GM18526 (cell line): ENCODE measurements around the gene SARM1.
A peak's percentile ranks its signal among the peaks of the same experiment; 100 is the strongest.

ENCODE experiments used
- POLR2A ChIP-seq: IDR thresholded peaks from 3 replicates; pipeline ENCODE4 v1.6.1; 2011; ENCODE audit not compliant: insufficient read length; ENCODE audit errors: extremely low read depth

The SARM1 gene

DNA sequence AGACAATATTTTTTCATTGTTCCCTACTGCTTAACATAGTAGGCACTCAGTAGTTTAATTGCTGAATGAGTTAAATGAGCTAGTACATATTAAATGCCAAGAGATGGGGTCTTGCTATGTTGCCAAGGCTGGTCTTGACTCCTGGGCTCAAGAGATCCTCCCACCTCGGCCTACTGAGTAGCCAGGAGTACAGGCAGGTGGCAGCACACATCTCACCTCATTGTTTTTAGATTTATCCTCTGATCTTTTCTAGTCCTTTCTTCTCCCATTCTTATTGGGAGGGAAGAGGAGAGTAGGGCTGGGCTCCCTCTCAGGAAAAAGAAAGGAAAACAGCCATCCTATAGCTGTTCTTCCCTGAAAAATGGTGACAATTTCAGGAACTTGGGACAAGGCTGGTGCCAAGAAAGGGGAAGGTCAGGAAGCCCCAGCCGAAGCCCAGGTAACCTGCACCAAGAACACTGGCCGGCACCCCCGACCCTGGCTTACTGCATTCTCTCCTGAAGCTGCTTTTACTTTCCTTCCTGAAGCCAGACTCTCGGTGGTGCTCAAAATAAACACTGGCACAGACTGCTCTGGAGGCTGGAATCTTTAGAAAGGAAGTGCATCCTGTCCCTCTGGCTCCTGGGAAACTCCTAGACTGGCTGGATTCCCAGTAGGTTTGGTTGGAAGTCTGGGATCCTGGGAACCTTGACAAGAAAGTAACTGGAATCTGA, 33.3 kb upstream of the SARM1 start:
- TF ChIP-seq POLR2A: no peak

DNA sequence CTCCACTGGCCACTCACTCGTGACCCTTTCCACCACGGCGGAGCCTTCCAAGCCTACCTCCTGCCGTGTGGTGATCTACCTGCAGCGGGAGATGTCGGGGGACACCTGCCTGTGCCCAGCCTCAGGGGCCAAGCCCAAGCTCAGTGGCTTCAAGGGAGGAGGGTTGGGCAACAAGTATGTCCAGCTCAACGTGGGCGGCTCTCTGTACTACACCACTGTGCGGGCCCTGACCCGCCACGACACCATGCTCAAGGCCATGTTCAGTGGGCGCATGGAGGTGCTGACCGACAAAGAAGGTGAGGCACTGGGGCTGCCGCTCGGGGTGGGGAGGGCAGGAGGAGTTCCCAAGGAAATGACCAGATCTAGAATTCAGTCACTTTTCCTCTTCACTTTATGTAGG, 32.1 kb upstream of the SARM1 start:
- TF ChIP-seq POLR2A: no peak

DNA sequence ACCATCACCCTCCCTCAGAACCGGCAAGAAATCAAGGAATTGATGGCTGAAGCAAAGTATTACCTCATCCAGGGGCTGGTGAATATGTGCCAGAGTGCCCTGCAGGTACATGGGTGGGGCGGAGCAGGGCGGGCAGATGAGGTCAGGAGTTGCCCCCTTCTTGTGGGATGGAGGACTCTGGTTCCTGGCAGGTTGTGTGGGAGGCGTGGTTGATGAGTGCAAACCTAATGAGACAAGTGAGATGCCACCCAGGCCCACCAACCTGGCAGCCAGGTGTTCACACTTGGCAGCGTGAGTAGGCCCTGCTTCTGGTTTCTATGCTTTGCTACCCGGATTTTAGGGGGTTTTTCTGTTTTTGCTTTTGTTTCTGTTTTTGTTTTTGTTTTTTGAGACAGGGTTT, 31.1 kb upstream of the SARM1 start:
- no peak for TF ChIP-seq POLR2A

DNA sequence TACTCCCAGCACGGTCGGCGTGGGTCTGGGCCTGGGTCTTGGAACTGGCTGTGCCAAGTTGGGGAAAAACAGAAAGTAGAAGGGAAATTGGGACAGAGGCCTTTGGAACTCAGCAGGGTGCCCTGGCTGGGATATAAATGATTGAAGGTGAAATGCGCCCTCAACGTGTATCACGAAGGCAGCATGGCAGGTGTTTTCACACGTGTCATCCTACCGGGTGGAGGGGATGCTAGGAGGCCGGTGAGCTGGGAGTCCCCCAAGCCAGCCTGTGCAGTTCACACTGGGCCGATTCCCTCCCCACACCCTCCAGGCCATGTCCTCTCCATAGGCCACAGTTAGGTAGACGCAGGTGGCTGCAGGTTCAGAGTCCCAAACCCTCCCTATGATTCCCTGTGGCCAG, 30.0 kb upstream of the SARM1 start:
- no peak for TF ChIP-seq POLR2A

- no peak for TF ChIP-seq POLR2A
Measured at GRCh38 chr17:28342313-28342712, 29.2 kb upstream of the SARM1 start.

- no peak for TF ChIP-seq POLR2A
Measured at GRCh38 chr17:28343491-28343932, 28.0 kb upstream of the SARM1 start.

DNA sequence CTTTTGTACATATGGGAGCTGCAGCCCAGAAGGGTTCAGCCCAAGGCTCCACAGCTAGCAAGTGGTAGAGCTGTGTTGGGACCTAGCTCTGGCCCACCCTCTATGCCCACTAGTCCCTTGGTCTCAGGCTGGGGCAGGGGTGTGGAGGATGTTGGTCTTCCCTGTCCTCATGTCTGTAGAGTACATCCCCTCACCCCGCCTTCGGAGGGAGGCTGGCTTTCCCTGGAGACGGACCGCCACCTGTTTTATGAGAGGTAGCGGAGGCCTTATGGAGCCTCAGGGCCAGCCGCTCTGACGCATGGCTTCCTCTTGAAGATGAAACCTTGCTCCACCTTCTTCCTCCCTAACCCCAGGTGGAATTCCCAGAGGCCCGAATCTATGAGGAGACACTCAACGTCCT, 27.5 kb upstream of the SARM1 start:
- no peak for TF ChIP-seq POLR2A

DNA sequence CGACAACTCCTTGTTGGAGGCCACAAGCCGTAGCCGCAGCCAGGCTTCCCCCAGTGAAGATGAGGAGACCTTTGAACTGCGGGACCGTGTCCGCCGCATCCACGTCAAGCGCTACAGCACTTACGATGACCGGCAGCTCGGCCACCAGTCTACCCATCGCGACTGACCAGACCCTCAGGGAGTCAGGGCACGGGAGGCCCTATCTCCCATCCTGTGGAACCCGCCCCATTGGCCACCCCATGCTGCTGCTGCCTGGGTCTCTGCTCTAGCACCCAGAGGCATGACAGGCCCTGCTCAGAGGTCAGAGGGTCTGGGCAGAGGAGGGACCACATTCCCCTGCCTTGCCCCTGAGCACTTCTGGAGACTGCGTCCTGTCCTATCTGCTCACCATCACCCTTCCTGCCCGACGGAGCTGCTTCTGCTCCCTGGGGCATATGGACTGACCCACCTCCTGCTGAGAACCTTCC, 27.0 kb upstream of the SARM1 start:
- TF ChIP-seq POLR2A: no peak

DNA sequence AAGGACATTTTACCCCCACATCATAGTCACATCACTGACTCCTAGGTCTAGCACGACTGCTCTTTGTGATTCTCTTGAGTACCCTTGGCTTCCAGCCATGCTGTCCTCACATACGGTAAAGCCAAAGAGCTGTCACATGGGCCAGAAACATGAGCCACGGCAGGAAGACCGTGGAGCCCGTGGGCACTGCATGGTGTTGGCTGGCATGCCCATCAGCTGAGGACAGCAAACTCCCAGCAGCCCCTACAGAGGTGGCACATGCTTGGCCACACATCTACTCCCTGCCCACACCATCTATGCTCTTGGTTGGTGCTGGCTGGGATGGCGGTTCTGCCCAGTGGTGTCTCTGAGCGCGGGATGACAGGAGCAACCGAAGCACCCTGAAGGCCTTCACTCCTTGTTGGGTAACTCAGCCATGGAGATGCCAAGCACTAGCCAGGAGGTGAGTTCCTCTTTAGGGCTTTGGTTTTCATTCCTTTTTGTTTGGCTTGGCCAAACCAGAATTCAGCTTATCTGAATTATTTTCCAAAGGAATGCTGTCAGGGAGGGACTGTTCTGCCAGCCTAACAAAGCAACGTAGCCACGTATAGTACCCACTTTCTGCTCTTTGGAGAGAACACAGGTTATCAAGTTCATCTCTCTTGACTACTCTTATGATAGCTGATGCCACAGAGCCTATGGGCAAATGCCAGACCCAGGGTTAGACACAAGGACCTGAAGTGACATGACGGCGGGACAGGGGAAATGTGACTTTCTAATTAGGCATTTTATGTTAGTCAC, 25.9 kb upstream of the SARM1 start:
- no peak for TF ChIP-seq POLR2A

DNA sequence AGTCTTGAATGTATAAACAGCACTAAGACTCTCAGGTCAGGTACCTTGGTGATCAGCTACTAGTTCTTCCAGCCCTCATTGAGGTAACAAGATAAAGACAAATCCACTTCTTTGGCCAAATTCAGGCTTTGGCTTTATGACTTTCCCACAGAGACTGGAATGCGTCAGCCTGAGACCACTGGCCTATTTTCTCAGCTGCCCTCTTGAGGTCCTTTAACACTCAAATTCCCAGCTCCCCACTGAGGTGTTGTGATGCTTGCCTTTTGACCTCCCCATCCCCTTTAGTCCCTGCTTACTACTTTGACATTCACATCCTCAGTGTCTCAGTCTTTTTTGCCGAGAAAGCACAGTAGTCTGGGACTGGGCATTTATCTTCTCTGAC, 25.3 kb upstream of the SARM1 start:
- no peak for TF ChIP-seq POLR2A

DNA sequence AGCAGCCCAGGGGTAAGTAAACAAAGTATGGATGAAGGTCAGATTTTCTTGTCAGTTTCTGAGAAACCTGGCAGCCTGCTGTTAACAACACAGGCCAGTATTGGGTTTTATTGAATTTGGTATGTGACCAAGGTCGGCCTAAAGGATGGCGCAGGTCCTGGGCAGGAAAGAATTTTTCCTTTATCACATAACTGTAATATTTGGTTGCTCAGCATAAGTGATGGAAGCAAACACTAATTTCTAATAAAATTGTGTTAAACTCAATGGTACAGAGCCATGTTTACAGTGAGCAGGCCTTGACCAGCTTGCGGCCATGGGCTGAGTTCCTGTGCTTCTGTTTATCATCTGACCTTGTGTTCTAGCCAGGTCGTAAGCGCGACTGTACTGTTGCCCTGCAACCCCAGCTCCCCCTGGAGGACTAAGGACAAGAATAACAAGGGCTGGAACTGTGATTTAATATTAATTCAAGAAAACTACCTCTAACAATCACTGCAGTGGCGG, 24.7 kb upstream of the SARM1 start:
- TF ChIP-seq POLR2A: no peak

- TF ChIP-seq POLR2A: no peak
Measured at GRCh38 chr17:28347261-28347891, 24.1 kb upstream of the SARM1 start.

DNA sequence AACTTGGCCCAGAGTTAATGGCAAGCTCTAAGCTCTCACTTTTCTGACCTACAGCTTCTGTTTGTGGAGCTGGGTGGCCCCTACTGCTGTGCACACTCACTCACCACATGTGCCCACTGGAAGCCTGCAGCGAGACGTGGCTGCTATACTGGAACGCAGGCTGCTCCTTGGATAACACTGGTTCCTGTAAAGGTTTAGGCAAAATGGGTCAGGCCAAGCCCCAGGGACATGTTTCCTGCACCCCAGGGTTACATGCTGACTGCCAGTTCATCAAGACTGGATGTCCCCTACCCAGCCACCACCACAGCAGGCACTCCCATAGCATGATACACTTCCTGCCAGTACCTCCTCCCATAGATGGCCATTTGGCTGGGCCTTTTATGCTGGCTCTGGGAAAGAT, 22.5 kb upstream of the SARM1 start:
- TF ChIP-seq POLR2A: no peak

GRCh38 chr17:28350271-28350670, 21.2 kb upstream of the SARM1 start:
- TF ChIP-seq POLR2A: no peak

GRCh38 chr17:28357061-28357900, 14.2 kb upstream of the SARM1 start, which contains the start of gene POLDIP2:
Gene POLDIP2, minus strand, starts transcription at chr17:28357527. Its CDS starts 79 bp downstream, at chr17:28357448.
- peak; percentile 97 for TF ChIP-seq POLR2A
